Liver (tissue), 3 donors: Measurements from ENCODE around the gene GJD3.

Experiments
- CTCF ChIP-seq: fragments of 150-350 bp; IDR thresholded peaks from 2 replicates; pipeline ENCODE4 v1.5.1; 2017; ENCODE audit warnings: improper control_type of control experiment, low read depth, low read length; ENCODE audit not compliant: missing input control
- FOXA1 ChIP-seq: IDR thresholded peaks from 2 replicates; pipeline ENCODE4 v1.6.1; 2016; ENCODE audit warnings: antibody characterized with exemption
- JUND ChIP-seq, 2 donors: IDR thresholded peaks; 2 replicates each; pipeline ENCODE4 v1.6.1; 2016; ENCODE audit warnings: antibody characterized with exemption in 2 of 2
- NR2F2 ChIP-seq: IDR thresholded peaks from 2 replicates; pipeline ENCODE4 v1.6.1; 2016; ENCODE audit warnings: antibody characterized with exemption
- RXRA ChIP-seq, 2 donors: IDR thresholded peaks; 2 replicates each; pipeline ENCODE4 v1.6.1; 2017 to 2018; ENCODE audit warnings: antibody characterized with exemption in 2 of 2, mild to moderate bottlenecking in 1 of 2
- SP1 ChIP-seq: IDR thresholded peaks from 2 replicates; pipeline ENCODE4 v1.6.1; 2018; ENCODE audit warnings: antibody characterized with exemption, mild to moderate bottlenecking
- TAF1 ChIP-seq: conservative IDR thresholded peaks from 2 replicates; pipeline ENCODE4 v1.6.1; 2016; ENCODE audit warnings: antibody characterized with exemption, mild to moderate bottlenecking
- TF ChIP-seq, protein P1 (sequence below): IDR thresholded peaks from 2 replicates; pipeline ENCODE4 v1.6.1; 2016; ENCODE audit warnings: antibody characterized with exemption
- donor health status: healthy.
- donor health status: healthy.

GRCh38 chr17:40318830-40319391 lies 45.6 kb downstream of the GJD3 start:
- TF ChIP-seq CTCF = no peak
- no peak for TF ChIP-seq FOXA1
- no peak for TF ChIP-seq NR2F2
- TF ChIP-seq RXRA (IDR thresholded peaks at IDR 0.05) = no peak
- TF ChIP-seq, protein P1, sequence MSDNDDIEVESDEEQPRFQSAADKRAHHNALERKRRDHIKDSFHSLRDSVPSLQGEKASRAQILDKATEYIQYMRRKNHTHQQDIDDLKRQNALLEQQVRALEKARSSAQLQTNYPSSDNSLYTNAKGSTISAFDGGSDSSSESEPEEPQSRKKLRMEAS = no peak
- TF ChIP-seq TAF1 = no peak
- TF ChIP-seq JUND (IDR thresholded peaks at IDR 0.05) = no peak
- TF ChIP-seq SP1 = no peak
